HG02759 (cell line): Measurements from ENCODE around the gene ST14.

ENCODE experiments used
- ATAC-seq: cut with Tn5 transposase; IDR thresholded peaks from one replicate; pipeline ENCODE4 v1.9.1; 2021; ENCODE audit warnings: mild to moderate bottlenecking, moderate library complexity; ENCODE audit not compliant: unreplicated experiment

Gene ST14

DNA sequence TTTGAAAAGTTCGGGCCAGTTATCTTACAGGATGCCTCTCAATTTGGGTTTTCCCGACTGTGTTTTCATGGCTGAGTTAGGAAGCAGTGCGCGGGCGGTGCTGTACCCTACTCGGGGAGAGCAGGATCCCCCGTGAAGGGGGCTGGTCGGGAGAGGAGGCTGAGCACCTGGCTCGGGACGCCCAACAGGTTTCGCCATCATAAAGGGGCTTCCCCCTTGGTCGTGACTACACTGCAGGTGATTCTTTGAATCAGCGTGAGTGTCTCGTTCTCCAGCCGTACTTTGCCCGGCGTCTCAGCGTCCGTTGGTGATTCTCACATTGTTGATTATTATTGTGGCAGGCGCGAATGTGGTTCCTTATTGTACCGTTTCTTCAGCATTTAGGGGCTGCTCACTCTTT is 46.6 kb downstream of the ST14 start:
- no peak for ATAC-seq

DNA sequence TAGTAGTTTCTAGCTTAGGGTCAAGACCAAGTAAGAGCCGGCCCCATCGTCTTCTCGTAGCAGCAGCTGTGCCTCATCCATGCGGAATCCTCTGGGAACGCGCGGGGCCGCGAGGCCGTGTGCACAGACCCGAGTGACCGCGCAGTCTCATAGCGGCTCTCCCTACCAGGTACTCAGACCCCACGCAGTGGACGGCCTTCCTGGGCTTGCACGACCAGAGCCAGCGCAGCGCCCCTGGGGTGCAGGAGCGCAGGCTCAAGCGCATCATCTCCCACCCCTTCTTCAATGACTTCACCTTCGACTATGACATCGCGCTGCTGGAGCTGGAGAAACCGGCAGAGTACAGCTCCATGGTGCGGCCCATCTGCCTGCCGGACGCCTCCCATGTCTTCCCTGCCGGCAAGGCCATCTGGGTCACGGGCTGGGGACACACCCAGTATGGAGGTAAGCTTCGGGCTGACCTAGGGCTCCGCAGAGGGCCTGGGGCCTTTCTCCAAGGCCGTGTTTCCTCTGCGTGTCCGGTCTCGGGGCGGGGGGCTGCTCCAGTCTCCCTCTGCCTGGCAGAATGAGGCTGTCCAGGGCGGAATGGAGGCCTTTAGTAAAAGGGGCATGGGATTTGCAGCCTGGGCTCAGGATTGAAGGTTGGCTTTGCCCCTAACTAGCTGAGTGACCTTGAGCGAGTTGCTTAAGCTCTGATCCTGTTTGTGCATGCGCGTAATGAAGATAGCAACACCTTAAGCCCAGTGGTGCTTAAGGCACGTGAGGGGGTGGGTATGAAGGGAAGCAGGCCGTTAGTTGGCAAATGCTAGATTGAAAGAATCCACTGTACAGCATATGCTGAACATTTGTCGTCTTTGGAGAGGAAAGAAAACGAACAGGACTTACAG is 48.9 kb downstream of the ST14 start:
- ATAC-seq: no peak

GRCh38 chr11:130209128-130209932 is 49.7 kb downstream of the ST14 start:
- ATAC-seq: no peak

GRCh38 chr11:130209954-130210854 is 50.6 kb downstream of the ST14 start:
- no peak for ATAC-seq

DNA sequence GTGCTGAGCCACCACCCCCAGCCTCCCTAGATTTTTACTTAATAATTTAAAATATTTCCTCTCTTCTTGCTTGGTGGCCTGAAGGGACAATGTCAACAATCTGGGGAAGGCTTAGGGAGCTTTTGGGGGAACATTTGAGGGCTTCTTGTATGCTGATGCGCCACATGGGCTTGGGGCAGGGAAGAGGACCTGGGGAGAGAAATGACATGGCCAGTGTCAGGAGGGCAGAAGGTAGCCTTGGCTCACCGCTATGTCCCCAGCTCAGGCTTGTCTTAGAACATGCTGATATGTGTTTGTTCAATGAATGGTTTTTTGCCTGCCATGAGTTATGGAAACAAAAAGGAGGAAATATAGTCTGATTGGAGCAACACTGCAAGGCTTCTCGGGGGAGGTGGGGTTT is 51.6 kb downstream of the ST14 start:
- no peak for ATAC-seq

- ATAC-seq: no peak
Measured at GRCh38 chr11:130211781-130212401, 52.3 kb downstream of the ST14 start.

- no peak for ATAC-seq
Measured at GRCh38 chr11:130212431-130212961, 52.9 kb downstream of the ST14 start.

DNA sequence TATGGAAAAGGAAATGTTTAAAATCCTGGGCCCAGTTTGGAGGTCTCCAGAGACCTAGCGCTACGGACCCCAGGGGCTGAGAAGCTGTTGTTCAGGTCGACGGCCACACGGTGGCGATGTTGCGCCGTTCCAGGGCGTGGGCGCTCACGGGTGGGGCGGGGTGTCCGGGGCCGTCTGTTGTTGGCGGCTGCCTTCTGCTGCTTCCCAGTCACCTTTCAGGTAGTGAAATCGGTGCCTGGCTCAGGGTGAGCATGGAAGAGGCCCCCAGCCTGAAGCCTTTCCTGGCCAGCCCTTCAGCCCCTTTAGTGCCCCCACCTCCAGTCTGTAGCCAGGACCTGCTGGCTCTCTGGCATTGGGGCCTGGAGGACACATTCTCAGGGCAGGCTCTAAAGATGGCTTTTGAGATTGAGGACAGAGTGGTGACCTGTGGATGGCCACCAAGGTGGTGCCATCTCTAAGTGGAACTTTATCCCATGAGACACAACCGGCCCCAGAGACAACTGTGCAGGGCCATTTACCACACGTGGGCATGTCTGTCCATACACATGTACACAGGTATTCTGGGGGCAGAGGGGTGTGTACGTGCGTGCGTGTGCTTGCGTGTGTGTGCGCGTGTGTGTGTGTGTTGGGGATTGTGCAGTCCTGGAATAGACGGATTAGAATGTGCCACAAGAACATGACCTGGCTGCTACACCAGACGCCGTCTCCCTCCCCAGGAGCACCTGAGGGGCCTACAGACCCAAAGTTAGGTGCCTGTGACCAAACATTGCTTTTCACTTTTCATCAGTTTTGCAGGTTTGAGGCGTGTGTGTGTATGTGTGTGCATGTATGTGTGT is 53.8 kb downstream of the ST14 start:
- ATAC-seq: peak; percentile 84

DNA sequence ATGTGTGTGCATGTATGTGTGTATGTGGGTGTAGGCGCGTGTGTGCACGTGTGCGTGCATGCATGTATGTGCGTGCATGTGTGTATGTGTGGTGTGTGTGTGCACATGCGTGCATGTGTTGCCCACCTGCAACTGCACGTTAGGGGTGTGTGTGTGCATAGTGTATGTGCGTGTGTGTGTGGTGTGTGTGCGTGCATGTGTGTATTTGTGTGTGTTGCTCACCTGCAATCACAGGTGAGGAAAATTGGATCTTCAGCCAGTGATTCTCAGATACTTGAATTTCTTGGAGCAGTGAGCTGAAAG is 54.3 kb downstream of the ST14 start:
- no peak for ATAC-seq

DNA sequence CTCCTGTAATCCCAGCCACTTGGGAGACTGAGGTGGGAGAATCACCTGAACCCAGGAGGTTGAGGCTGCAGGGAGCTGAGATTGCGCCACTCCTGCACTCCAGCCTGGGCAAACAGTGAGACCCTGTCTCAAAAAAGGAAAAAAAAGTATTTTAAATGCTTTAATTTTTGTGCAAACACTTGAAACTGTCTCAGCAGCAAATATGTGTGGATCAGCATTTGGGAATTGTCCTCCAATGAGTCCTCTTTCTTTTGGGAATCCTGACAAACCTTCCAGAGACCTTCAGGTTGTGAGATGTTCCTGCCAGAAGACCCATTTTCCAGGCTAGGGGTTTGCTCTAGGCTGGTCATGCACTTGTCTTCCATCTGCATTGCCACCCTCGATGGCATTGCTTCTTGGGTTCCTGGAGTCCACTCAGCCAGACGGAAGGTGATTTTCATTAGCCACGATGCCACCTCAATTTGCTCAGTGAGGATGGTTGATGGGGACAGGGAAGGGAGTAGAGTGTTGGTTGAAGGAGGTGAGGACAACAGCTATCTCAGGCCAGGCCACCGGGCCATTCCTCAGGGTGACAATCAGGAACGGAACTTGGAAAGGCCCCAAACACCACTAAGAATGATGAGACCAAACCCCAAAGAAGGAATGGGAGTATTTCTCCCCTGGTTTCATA is 55.4 kb downstream of the ST14 start:
- ATAC-seq: no peak

GRCh38 chr11:130215531-130216220 is 56.1 kb downstream of the ST14 start:
- no peak for ATAC-seq

DNA sequence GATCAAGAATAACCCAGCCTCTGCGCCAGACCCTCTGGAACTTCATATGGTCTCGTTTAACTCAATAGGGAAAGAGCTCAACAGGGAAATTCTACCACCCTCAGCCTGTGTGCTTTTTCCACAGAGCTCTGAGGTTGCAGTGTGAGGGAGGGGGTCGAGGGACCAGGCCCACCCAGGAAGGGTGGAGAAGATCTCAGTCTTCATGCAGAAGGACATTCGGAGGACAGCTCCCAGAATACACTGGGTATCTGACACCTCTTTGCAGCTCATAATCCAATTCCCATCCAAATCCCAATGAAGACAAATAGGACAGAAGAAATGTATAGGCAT is 56.6 kb downstream of the ST14 start:
- ATAC-seq: no peak

DNA sequence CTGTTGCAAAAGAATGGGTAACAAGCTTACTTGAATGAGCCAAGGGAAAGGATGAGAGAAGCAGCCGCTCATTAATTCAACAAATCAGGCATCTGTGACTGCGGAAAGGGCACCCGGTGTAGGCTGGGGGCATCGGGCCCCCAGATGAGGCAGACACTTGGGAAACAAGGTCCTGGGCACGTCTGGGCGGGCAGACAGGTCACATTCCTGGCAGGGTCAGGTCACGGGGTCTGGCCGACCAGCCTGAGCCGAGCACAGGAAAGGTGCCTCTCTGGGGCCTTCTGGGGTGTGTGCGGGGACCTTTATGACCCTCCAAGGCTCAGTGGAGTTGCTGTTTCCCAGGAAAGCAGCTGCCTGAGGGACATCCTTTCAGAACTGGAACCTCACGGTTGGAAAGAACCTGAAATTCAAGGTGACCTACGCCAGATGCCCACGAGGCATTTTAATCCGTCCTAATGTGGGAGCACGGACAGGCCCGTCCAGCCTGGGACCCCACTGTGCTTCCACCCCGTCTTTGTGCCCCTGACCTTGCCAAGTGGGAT is 57.1 kb downstream of the ST14 start:
- no peak for ATAC-seq

DNA sequence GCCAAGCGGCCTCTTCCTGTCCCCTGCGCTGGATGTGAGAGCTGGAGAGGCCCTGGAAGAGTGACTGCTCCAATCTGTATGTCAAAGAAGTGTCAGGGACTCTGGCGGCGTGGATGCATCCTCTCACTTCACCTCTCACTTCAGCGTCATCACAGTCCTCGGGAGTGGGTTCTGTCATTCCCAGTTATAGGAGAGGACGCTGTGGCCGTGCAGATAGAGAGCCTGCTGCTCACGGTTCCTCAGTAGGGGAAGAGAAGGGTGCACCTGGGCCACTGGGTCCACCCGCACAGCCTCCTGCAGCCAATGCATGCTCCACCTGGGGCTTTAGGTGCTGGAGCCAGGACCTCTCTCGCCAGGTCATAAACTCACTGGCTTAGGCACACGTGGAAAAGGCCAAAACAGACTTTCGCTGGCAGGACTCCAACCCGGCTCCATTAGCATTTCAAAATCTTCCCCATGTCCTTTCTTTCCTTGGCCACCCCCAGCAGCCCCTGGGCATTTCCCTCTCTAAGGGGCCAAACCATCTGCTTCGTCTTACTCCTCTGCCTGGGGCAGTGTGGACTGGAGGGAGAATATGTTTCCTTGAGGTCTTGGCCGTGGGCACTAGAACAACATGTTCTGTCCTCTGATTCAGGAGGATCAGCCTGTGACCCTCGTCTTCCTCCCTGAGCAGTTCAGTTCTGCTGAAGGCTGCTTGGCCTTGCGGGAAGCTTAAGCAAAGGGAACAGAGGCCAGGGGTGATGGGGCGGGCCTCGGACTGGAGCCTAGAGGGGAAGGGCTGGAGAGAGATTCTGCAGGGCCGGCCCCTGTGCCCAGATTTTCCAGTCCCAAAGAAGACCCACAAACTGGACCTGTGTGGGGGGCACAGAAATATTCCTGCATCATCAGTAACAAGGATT is 57.8 kb downstream of the ST14 start:
- ATAC-seq: no peak

GRCh38 chr11:130218501-130219070 is 59.0 kb downstream of the ST14 start:
- no peak for ATAC-seq

GRCh38 chr11:130219148-130219547 is 59.6 kb downstream of the ST14 start:
- no peak for ATAC-seq
